ENCODE data around the gene TMEM214.

TMEM214 gene

DNA sequence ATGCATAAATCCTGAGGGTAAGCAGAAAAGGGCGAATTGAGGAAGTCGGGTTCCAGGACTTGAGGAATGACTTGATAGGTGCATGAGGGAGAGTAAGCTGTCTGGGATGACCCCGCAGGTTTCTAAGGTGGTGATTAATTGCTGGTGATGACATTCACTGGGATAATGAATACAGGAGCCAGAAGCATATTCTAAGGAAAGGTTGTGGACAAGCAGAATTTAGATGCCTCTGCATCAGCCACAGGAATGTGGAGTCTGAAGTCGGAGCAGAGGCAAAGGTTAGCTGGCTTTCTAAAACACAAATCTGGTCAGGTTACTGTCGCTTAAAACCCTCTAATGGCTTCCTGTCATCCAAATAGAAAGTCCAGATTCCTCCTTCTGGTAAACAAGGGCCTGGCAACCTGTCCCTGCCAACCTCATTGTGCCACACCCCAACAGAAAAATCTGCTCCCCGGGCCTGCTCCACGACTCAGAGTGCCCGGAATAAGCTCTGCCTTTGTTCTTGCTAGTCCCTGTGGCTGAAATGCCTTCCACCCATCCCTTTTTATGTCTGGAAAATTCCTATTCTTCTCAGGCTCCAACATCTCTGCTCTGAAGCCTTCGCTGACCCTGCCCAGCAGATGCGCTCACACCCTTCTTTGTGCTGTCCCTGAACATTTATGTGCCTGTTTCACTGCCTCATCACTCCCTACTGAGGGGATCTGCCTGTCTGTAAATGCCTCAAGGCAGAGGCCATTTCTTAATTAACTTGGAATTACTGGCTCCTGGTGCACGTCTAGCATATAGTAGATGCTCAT lies 11.3 kb upstream of the TMEM214 start:
- DNase-seq (ENCODE audit: extremely low spot score): no peak
- ChIA-PET CTCF (interaction anchor here (1.2 to 2.1 kb wide), 3 partner anchors 44 to 60 kb away, joined by 3 to 7 read pairs (median 4); no protein-coding TSS in a partner anchor), POLR2A (no interaction called here)
- TF ChIP-seq, protein P1, sequence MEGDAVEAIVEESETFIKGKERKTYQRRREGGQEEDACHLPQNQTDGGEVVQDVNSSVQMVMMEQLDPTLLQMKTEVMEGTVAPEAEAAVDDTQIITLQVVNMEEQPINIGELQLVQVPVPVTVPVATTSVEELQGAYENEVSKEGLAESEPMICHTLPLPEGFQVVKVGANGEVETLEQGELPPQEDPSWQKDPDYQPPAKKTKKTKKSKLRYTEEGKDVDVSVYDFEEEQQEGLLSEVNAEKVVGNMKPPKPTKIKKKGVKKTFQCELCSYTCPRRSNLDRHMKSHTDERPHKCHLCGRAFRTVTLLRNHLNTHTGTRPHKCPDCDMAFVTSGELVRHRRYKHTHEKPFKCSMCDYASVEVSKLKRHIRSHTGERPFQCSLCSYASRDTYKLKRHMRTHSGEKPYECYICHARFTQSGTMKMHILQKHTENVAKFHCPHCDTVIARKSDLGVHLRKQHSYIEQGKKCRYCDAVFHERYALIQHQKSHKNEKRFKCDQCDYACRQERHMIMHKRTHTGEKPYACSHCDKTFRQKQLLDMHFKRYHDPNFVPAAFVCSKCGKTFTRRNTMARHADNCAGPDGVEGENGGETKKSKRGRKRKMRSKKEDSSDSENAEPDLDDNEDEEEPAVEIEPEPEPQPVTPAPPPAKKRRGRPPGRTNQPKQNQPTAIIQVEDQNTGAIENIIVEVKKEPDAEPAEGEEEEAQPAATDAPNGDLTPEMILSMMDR (IDR thresholded peaks at IDR 0.05; ENCODE audit: control extremely low read depth, extremely low read depth, low read depth, missing control alignments): no peak

DNA sequence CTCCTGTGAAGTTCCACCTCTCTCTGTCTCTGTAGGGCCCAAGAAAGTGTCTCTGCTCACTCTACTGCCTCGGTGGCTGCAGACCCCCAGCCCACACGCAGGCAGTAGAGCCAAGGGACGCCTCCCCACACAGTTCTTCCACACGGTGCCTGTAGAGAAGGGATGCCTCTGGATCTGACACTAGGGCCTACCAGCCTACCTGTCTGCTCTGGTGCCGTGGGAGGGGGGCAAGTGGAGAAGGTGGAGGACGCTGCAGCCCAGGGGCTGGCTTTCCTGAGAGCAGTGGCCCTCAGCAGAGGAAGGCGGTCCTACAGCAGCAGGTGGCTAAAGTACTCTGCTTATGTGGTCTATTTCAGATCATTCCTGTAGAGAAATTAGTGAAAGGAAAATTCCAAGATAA lies 9.0 kb upstream of the TMEM214 start:
- CTCF ChIA-PET: interaction anchor here (1.5 to 3.4 kb wide), 3 partner anchors 20 to 62 kb away, joined by 3 to 16 read pairs (median 4); no protein-coding TSS in a partner anchor
- TF ChIP-seq, protein P1 (IDR thresholded peaks at IDR 0.05; ENCODE audit: control extremely low read depth, extremely low read depth, low read depth, missing control alignments): no peak
- no peak for DNase-seq (ENCODE audit: extremely low spot score)
- POLR2A ChIA-PET: no interaction called here

DNA sequence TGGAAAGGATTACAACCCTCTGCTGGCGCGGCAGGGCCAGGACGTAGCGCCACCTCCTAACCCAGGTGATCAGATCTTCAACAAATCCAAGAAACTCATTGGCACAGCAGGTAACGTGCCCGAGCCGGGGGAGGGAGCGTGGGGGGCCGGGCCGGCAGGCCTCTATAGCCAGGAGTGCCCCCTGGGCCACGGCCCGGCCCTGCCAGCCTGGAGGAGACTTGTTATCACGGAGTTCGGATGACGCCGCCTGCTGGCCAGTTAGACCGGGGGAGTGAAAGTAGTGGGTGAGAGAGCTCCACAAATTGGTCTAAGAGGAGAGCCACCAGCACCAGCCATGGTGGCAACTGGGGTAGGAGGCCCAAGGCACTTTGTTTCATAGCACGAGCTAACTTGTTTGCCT lies 8.6 kb upstream of the TMEM214 start:
- ChIA-PET POLR2A (no interaction called here), CTCF (interaction anchor here (1.5 to 3.6 kb wide), 5 partner anchors 8 to 62 kb away, joined by 3 to 18 read pairs (median 6); no protein-coding TSS in a partner anchor)
- TF ChIP-seq, protein P1 (IDR thresholded peaks at IDR 0.05; ENCODE audit: control extremely low read depth, extremely low read depth, low read depth, missing control alignments): no peak
- DNase-seq (ENCODE audit: extremely low spot score): no peak

DNA sequence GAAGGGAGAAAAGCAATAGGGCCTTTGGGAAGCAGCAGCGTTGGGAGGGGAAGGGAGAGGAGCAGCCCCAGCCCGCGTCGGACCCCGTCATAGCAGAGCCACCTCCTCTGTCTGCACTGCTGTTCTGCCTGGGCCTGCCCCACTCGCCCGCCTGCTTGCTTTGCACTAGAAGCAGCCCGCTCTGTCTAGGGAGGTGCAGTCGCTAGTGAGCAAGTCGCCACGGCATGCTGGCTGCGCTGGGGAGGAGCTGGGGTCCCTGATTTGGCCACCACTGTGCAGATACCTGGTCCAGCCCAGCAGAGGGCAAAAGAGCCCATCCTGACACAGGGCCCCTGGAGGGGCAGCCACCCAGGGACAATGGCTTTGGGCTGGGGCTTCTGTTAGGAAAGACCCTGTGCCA lies 8.0 kb upstream of the TMEM214 start:
- TF ChIP-seq, protein P1 (IDR thresholded peaks at IDR 0.05; ENCODE audit: control extremely low read depth, extremely low read depth, low read depth, missing control alignments): no peak
- ChIA-PET CTCF (interaction anchor here (0.7 to 3.6 kb wide), 5 partner anchors 8 to 255 kb away, joined by 3 to 18 read pairs (median 6); no protein-coding TSS in a partner anchor), POLR2A (no interaction called here)
- no peak for DNase-seq (ENCODE audit: extremely low spot score)

DNA sequence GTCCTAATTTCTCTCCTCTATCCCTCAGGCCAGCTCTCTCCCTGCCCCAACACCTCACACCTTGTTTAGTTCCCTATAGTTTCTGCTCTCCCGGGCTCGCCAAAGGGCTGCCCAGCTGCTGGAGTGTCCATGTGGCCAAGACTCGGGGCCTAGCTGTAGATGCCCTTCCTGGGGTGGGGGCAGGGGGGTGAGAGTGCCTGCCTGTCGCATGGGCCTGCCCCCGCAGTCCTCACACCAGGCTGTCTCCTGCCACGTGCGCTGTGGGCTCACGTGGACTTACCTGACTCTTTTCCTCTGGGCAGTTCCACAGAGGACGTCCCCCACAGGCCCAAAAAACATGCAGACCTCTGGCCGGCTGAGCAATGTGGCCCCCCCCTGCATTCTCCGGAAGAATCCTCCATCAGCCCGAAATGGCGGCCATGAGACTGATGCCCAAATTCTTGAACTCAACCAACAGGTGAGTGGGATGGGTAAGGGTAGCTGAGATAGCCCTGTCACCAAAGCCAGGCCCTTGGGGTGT lies 7.4 kb upstream of the TMEM214 start:
- no peak for DNase-seq (ENCODE audit: extremely low spot score)
- CTCF ChIA-PET: interaction anchor here (0.7 to 3.6 kb wide), 6 partner anchors 9 to 278 kb away, joined by 3 to 18 read pairs (median 6); no protein-coding TSS in a partner anchor
- TF ChIP-seq, protein P1 (IDR thresholded peaks at IDR 0.05; ENCODE audit: control extremely low read depth, extremely low read depth, low read depth, missing control alignments): no peak
- POLR2A ChIA-PET: no interaction called here

DNA sequence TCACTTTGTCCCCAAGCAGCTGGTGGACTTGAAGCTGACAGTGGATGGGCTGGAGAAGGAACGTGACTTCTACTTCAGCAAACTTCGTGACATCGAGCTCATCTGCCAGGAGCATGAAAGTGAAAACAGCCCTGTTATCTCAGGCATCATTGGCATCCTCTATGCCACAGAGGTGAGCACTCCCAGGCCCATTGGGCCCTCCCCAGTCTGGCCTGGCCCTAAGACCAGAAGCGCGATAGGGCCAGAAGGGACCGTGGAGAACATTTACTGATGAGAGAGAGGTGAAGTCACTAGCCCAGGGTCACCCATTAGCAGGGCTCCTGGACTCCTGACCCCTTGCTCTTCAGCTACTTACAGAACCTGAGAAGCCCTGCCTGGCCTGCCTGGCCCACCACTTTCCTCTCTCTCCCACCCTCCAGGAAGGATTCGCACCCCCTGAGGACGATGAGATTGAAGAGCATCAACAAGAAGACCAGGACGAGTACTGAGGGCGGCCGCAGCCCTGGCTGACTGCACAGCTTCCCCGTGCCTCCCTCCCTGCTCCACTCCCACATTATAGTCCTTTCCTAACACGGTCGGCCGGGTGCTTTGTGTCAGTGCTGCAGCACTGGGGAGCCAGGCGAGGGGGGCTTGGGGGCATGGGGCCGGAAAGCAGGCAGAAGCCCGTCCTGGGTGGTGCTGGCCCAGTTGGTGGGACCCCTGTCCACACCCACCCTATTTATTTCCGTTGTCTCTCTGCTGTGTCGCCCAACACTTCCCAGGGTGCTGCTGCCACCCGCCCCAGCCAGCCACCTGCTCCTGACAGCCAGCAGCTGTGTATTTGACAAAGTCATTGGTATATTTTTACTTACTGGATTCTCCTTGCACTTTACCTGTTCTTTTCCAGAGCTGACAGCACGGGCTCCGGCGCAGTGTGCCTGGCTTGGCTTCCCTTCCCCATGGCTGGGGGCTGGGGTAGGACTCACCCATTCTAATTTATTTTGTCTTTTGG lies 6.6 kb upstream of the TMEM214 start:
- no peak for DNase-seq (ENCODE audit: extremely low spot score)
- CTCF ChIA-PET: interaction anchor here (1.4 to 3.6 kb wide), 5 partner anchors 10 to 277 kb away, joined by 3 to 18 read pairs (median 6); no protein-coding TSS in a partner anchor
- POLR2A ChIA-PET: interaction anchor here (0.6 to 1.3 kb wide), 2 partner anchors 12 to 35 kb away, joined by 4 to 6 read pairs; no protein-coding TSS in a partner anchor
- TF ChIP-seq, protein P1 (IDR thresholded peaks at IDR 0.05; ENCODE audit: control extremely low read depth, extremely low read depth, low read depth, missing control alignments): no peak
